Measurements from ENCODE around the gene MMAA.
A peak's percentile ranks its signal among the peaks of the same experiment; 100 is the strongest.

- TF ChIP-seq CTCF (IDR thresholded peaks at IDR 0.05; ENCODE audit: insufficient read depth, low read length), result peak; percentile 69
- TF ChIP-seq POLR2AphosphoS5 (IDR thresholded peaks at IDR 0.05; ENCODE audit: low read depth), result no peak
- no peak for TF ChIP-seq GABPA (IDR thresholded peaks at IDR 0.05; ENCODE audit: low read depth)
- TF ChIP-seq REST (IDR thresholded peaks at IDR 0.05; ENCODE audit: insufficient replicate concordance, low read depth), result no peak
Observed at GRCh38 chr4:145609481-145610427, 9.4 kb upstream of the MMAA start.
